Measurements from ENCODE around the gene GLRB.
"Not testable (repeated sequence)": the region's sequence is repeated elsewhere in the genome, so short reads cannot be mapped to it uniquely, and the experiment has no call there.

The GLRB gene

GRCh38 chr4:157172011-157172410 is 96.1 kb downstream of the GLRB start:
- no peak for TF ChIP-seq CTCF (IDR thresholded peaks at IDR 0.05; ENCODE audit: extremely low read depth, missing control alignments)
- DNase-seq (ENCODE audit: low spot score), result no peak

- not testable (repeated sequence) for DNase-seq (ENCODE audit: low spot score)
These were observed 104.3 kb downstream of the GLRB start for GRCh38 chr4:157180268-157180667.

DNA sequence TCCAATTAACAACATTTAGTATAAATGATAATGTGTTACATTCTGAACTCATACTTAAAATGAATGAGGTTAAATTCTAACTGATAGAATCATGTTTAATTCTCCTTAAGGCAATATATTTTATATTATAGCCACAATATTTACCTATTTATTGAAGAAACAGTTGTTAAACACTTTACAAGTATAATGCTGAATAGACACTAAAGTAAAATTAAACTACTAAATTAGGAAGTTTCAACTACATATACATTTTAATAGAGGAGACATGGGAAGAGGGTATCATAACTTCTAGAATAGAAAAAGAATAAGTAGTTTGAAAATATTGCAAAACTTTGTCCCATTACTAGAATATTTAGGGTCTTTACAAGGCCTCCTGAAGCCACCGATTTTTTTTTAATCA is 108.3 kb downstream of the GLRB start:
- DNase-seq (ENCODE audit: low spot score), result no peak
- TF ChIP-seq CTCF (IDR thresholded peaks at IDR 0.05; ENCODE audit: extremely low read depth, missing control alignments), result no peak

DNA sequence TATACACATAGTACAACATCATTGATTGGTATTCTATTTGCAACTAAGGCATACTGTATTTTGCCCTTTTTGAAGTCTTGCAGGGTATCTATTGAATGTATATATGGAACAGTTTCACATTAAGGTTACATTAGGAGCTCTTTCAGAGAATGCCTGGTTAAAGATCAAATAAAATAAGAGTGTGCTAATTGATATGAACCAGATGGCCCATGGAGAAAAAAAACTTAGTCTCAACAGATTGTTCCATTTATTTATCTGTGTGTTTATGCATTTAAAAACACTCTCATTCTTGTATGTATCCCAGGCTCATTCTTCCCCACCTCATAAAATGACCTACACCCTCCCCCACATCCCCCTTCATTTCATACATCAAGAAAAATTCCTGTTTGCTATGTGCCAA is 109.4 kb downstream of the GLRB start:
- no peak for TF ChIP-seq CTCF (IDR thresholded peaks at IDR 0.05; ENCODE audit: extremely low read depth, missing control alignments)
- DNase-seq (ENCODE audit: low spot score), result no peak

GRCh38 chr4:157195374-157195773 is 119.4 kb downstream of the GLRB start:
- DNase-seq (ENCODE audit: low spot score), result no peak
- no peak for TF ChIP-seq CTCF (IDR thresholded peaks at IDR 0.05; ENCODE audit: extremely low read depth, missing control alignments)

- no peak for TF ChIP-seq CTCF (IDR thresholded peaks at IDR 0.05; ENCODE audit: extremely low read depth, missing control alignments)
- no peak for DNase-seq (ENCODE audit: low spot score)
These were observed 120.1 kb downstream of the GLRB start for GRCh38 chr4:157196046-157196445.

DNA sequence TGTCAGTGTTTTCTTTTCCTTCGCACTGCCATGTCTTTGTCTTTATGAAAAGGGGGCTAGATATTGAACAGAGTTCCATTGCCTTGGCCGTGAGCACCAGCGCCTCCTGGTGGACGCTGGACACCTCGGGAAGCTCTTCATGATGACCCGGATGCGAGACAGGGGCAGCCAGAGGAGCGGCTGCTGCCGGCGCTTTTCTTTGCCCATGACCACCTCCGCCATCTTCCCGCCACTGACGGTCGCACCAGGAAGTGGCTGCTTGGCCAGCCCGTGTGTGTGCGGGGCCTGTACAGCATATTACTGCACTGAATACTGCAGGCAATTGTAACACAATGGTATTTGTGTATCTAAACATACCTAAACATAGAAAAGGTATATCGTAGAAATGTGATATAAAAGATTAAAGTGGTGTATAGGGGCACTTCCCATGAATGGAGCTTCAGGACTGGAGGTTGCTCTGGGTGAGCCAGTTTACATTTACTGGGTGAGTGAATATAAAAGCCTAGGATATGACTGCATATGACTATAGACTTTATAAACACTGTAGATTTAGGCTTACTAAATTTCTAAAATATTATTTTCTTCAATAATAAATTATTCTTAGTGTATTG is 128.8 kb downstream of the GLRB start:
- peak; percentile 44 for TF ChIP-seq CTCF (IDR thresholded peaks at IDR 0.05; ENCODE audit: extremely low read depth, missing control alignments)
- DNase-seq (ENCODE audit: low spot score), result peak; percentile 33

DNA sequence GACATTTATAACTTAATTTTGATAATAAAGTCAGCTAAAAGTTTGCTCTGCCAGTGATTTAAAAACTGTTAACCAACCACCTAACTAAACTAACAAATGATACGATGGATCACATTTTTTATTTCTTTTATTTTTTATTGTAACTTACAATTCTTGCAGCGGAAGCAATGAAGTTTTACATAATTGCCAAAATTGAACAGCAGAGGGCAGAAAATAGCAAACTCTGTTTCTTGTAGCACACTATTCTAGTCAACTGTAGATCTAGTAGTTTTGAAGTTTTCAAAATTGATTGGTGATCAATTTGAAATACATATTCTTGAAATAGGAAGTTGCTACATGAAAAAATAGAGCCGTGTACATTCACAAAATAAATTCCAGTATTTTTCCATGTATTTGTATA is 141.8 kb downstream of the GLRB start:
- no peak for TF ChIP-seq CTCF (IDR thresholded peaks at IDR 0.05; ENCODE audit: extremely low read depth, missing control alignments)
- DNase-seq (ENCODE audit: low spot score), result no peak

Data from GM20000 (cell line).